Measurements from ENCODE around the gene RPL28.
A peak's percentile ranks its signal among the peaks of the same experiment; 100 is the strongest.

RPL28 gene

GRCh38 chr19:55377356-55378131 lies 8.2 kb upstream of the RPL28 start:
- DNase-seq (ENCODE audit: low spot score) = no peak
- Histone ChIP-seq H3K4me3 (no peak overlapping the region), H3K27ac (no peak overlapping the region)
- TF ChIP-seq CTCF (IDR thresholded peaks at IDR 0.05) = no peak

- no peak for DNase-seq (ENCODE audit: low spot score)
- Histone ChIP-seq H3K4me3 (no peak overlapping the region), H3K27ac (no peak overlapping the region)
- no peak for TF ChIP-seq CTCF (IDR thresholded peaks at IDR 0.05)
Measured at GRCh38 chr19:55379174-55379573, 6.6 kb upstream of the RPL28 start.

- DNase-seq (ENCODE audit: low spot score) = no peak
- Histone ChIP-seq H3K4me3 (no peak overlapping the region), H3K27ac (no peak overlapping the region)
- TF ChIP-seq CTCF (IDR thresholded peaks at IDR 0.05) = no peak
Measured at GRCh38 chr19:55382013-55382412, 3.7 kb upstream of the RPL28 start.

- DNase-seq (ENCODE audit: low spot score) = no peak
- Histone ChIP-seq H3K27ac (no peak overlapping the region), H3K4me3 (no peak overlapping the region)
- TF ChIP-seq CTCF (IDR thresholded peaks at IDR 0.05) = no peak
Measured at GRCh38 chr19:55382522-55383054, 3.1 kb upstream of the RPL28 start.

- TF ChIP-seq CTCF (IDR thresholded peaks at IDR 0.05) = no peak
- peak overlapping the region; percentile 83 for H3K4me3 ChIP-seq
- peak overlapping the region in 1 of 2 donors; percentile 97 for H3K27ac ChIP-seq
- no peak for DNase-seq (ENCODE audit: low spot score)
Measured at GRCh38 chr19:55383279-55384130, 2.2 kb upstream of the RPL28 start.

GRCh38 chr19:55384131-55384919 lies 1.4 kb upstream of the RPL28 start, which contains the start of gene TMEM238:
TSS of gene TMEM238 (minus strand) at chr19:55384292. CDS start at chr19:55384259, 33 bp downstream.
- peak within 1 kb of the TSS; percentile 83 for H3K4me3 ChIP-seq
- peak within 1 kb of the TSS; percentile 79 to 97 for H3K27ac ChIP-seq
- no peak for TF ChIP-seq CTCF (IDR thresholded peaks at IDR 0.05)
- no peak for DNase-seq (ENCODE audit: low spot score)

Data from coronary artery (tissue), 2 donors.